GM21825 (cell line): Measurements from ENCODE around the gene BCAS3.
"Not testable (repeated sequence)": the region's sequence is repeated elsewhere in the genome, so short reads cannot be mapped to it uniquely, and the experiment has no call there.

ENCODE experiments used
- ATAC-seq: cut with Tn5 transposase; IDR thresholded peaks from one replicate; pipeline ENCODE4 v1.9.1; 2021; ENCODE audit warnings: mild to moderate bottlenecking, moderate library complexity; ENCODE audit not compliant: unreplicated experiment

Gene BCAS3

GRCh38 chr17:61144137-61144536 is 466.5 kb downstream of the BCAS3 start:
- no peak for ATAC-seq

DNA sequence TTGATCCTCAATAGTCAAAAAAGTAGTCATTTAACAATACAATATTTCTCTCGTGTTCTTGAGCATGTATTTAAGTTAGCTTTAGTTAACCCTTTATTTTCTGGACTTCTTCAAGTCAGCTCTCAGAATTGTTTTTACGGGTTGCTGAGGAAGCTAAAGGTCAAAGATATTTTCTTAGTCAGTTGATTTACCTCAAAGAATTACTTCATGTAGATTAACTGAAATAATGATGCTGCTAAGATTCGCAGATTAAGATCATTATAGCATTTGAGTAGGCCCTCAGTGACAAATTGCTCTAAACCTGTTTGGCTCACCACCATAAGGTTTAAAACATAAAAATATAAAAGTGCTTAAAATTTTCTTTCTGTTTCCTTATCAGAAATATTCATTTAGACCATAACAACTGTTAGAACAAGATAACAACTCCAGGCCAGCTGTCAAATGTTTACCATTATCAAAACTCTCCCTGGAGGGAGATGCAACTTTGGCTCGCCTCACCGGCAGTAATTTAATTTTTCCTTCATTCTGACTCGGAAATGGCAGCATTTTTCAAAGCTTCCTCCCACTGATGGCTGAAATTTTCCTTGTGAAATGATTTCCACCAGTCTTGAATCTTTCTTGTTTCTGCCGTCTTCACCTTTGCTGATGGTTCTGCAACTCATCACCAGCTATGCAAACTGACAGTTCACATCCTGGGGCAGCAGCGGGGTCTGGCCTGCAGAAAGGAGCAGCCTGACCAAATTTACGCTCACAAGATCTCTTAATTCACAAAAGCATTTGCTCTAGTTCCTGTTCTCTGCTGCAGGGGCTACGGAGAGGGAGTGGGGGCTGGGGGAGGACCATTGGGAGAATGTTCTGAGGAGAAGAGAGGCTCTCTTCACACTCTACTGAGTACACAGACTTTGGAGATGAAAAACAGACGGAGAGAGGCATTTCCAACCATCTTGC is 467.2 kb downstream of the BCAS3 start:
- ATAC-seq, result no peak

- not testable (repeated sequence) for ATAC-seq
These were observed 469.2 kb downstream of the BCAS3 start for GRCh38 chr17:61146833-61147232.

- no peak for ATAC-seq
These were observed 471.6 kb downstream of the BCAS3 start for GRCh38 chr17:61149106-61149825.

- no peak for ATAC-seq
These were observed 472.3 kb downstream of the BCAS3 start for GRCh38 chr17:61149862-61150362.

- ATAC-seq, result no peak
These were observed 473.1 kb downstream of the BCAS3 start for GRCh38 chr17:61150686-61151299.

- no peak for ATAC-seq
These were observed 475.2 kb downstream of the BCAS3 start for GRCh38 chr17:61152898-61153297.

DNA sequence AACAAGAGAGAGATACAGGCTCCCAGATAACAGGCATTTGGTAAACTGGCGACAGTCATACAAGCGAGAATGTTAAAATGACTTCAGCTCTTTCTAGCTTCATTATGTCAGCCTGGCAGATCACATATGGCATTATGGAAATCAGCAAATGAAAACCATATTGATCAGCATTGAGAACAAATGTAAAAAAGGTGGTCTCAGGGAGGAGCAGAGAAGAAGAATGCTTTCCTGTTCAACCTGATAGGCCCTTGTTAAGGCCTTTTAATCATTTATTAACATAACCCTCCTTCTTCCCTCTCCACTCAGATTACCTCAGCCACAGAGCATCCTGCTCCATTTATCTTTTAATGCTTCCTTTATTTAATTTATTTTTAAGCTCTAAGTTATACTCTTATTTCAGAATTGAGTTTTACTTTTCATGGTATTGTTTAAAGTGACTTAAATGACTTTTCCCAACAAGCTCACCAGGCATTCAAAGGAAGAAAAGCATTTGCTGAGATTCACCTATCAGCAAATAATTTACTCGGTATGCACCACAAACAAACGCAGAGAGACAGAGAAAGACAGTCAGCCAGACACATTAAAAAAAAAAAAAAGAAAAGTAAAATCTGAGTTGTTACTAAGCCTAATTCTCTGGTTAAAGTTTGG is 478.1 kb downstream of the BCAS3 start:
- no peak for ATAC-seq

GRCh38 chr17:61157246-61157886 is 479.7 kb downstream of the BCAS3 start:
- ATAC-seq, result no peak

GRCh38 chr17:61158376-61158775 is 480.7 kb downstream of the BCAS3 start:
- no peak for ATAC-seq

DNA sequence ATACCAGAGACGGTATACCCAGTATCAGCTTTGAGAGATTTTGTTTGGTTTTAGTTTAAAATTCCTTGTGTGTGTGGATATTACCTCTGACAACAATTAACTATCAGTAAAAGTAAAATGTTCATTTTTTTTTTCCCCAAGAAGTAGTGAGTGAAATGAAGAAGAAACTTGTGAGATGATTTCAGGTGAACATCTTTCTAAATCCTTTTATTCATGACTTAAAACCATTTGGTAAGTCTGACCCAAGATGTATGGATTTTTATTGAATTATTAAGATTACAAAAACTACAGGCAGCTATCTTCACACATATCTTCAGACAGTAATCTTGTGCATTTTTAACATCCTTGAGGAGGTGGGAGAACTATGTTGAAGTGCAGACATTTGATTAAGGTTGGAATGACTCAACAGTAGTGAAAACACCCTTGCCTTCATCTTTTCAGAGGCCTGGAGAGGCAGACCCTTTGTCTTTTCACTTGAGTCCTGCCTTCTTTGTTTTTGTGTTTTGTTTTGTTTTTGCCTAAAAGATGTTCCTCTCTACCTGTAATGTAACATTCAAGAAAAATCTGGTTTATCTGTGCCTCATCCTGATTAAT is 481.7 kb downstream of the BCAS3 start:
- ATAC-seq, result no peak

GRCh38 chr17:61160204-61160603 is 482.6 kb downstream of the BCAS3 start:
- ATAC-seq, result no peak

GRCh38 chr17:61160789-61161445 is 483.3 kb downstream of the BCAS3 start:
- no peak for ATAC-seq

- no peak for ATAC-seq
These were observed 484.0 kb downstream of the BCAS3 start for GRCh38 chr17:61161615-61162134.

DNA sequence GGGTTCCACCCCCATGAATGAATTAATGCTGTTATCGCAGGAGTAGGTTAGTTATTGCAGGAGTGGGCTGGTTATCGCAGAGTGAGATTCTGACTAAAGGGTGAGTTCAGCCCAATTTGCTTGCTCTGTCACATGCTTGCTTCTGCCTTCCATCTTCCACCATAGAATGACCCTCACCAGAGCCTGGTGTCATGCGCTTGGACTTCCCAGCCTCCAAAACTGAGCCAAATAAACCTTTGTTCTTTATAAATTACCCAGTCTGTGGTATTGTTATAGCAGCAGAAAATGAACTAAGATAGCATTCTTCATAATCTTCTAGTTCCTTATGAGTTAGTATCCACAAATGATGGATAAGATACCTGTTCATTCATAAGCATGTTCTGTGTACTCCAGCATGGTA is 486.9 kb downstream of the BCAS3 start:
- no peak for ATAC-seq

GRCh38 chr17:61167075-61167474 is 489.4 kb downstream of the BCAS3 start:
- no peak for ATAC-seq

DNA sequence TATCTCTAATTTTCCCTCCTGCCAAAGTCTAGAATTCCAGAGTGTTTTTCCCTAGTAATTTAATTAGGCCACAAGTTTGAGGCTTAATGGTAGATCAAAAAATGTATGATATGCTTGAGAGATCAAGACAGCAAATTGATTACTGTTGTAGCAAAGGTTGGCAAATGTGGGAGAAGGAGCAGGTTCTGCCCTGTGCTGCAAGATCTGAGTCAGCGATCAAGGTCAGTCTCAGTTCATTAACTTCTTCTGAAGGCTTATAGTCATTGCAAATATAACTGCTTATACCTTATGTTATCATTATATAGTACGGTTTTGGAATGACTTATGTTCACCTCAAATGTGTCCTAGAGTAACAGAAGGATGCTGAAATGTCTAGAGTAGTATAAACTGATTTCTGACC is 490.9 kb downstream of the BCAS3 start:
- ATAC-seq, result no peak

- no peak for ATAC-seq
These were observed 496.7 kb downstream of the BCAS3 start for GRCh38 chr17:61174310-61174709.
